HG03066 (cell line): ENCODE data around the gene CKAP2L.
"Not testable (repeated sequence)": the region's sequence is repeated elsewhere in the genome, so short reads cannot be mapped to it uniquely, and the experiment has no call there.

Source experiments
- ATAC-seq: cut with Tn5 transposase; IDR thresholded peaks from one replicate; pipeline ENCODE4 v1.9.1; 2021; ENCODE audit warnings: low read depth; ENCODE audit not compliant: unreplicated experiment

The CKAP2L gene

GRCh38 chr2:112712903-112713584 is 51.4 kb downstream of the CKAP2L start:
- no peak for ATAC-seq

- no peak for ATAC-seq
These were observed 51.9 kb downstream of the CKAP2L start for GRCh38 chr2:112712465-112712864.

GRCh38 chr2:112710956-112711750 is 53.3 kb downstream of the CKAP2L start:
- ATAC-seq, result no peak

- ATAC-seq, result no peak
These were observed 54.7 kb downstream of the CKAP2L start for GRCh38 chr2:112709703-112710102.

GRCh38 chr2:112708968-112709367 is 55.4 kb downstream of the CKAP2L start:
- ATAC-seq, result no peak

GRCh38 chr2:112706947-112707346 is 57.5 kb downstream of the CKAP2L start:
- not testable (repeated sequence) for ATAC-seq

GRCh38 chr2:112706170-112706664 is 58.2 kb downstream of the CKAP2L start:
- ATAC-seq, result no peak

GRCh38 chr2:112705575-112705974 is 58.8 kb downstream of the CKAP2L start:
- no peak for ATAC-seq

GRCh38 chr2:112703684-112704083 is 60.7 kb downstream of the CKAP2L start:
- ATAC-seq, result no peak

- ATAC-seq, result no peak
These were observed 63.4 kb downstream of the CKAP2L start for GRCh38 chr2:112701052-112701451.

- no peak for ATAC-seq
These were observed 64.3 kb downstream of the CKAP2L start for GRCh38 chr2:112699984-112700667.

GRCh38 chr2:112698834-112699515 is 65.4 kb downstream of the CKAP2L start:
- no peak for ATAC-seq

GRCh38 chr2:112694182-112694581 is 70.2 kb downstream of the CKAP2L start:
- ATAC-seq, result no peak

GRCh38 chr2:112693596-112693995 is 70.8 kb downstream of the CKAP2L start:
- no peak for ATAC-seq

- ATAC-seq, result no peak
These were observed 71.5 kb downstream of the CKAP2L start for GRCh38 chr2:112692918-112693317.

- ATAC-seq, result peak; percentile 87
These were observed 71.9 kb downstream of the CKAP2L start for GRCh38 chr2:112692495-112692911.

- ATAC-seq, result no peak
These were observed 72.5 kb downstream of the CKAP2L start for GRCh38 chr2:112691881-112692281.

- no peak for ATAC-seq
These were observed 73.5 kb downstream of the CKAP2L start for GRCh38 chr2:112690853-112691401.

- ATAC-seq, result no peak
These were observed 76.1 kb downstream of the CKAP2L start for GRCh38 chr2:112688086-112688880.

- no peak for ATAC-seq
These were observed 76.9 kb downstream of the CKAP2L start for GRCh38 chr2:112687522-112687921.
